Measurements from ENCODE around the gene SLC46A1. TPM values are rescaled to one million over a fixed set of nuclear protein-coding genes. Genes with fewer than 3 reads are reported as not detected.

The SLC46A1 gene
- total RNA-seq, 4 donors from 2014 or later, result 0.83 to 4.0 (median 1.6) TPM

- Histone ChIP-seq H3K36me3 (peaks cover 0 to 3% (median 0%) of the 10 kb centered on the region in 3 donors), H3K9me3 (no peaks in the 10 kb centered on the region), H3K4me1 (peaks cover 12 to 36% (median 17%) of the 10 kb centered on the region in 3 donors), H3K27me3 (peaks cover 0 to 10% (median 0%) of the 10 kb centered on the region in 4 donors), H3K27ac (peak within 1 kb of the TSS; percentile 30 to 80 (median 78)), H3K4me3 (peak within 1 kb of the TSS; percentile 38 to 69 (median 56))
- TF ChIP-seq POLR2A (IDR thresholded peaks at IDR 0.05) (no peak), CTCF (IDR thresholded peaks at IDR 0.05) (no peak)
- intact Hi-C loops (cut with DNase I), result no loop called here
- WGBS, 2 donors, result 0 to 3% methylated on average over 1 to 2 of the region's 8 CpGs
- no peak for DNase-seq
Observed at GRCh38 chr17:28370035-28370743, 35.8 kb downstream of the SLC46A1 start, which contains the start of gene VTN. Gene VTN (minus strand): TSS chr17:28370307. CDS start chr17:28370203, 104 bp downstream.

GRCh38 chr17:28369684-28370034, 36.4 kb downstream of the SLC46A1 start:
- Histone ChIP-seq H3K36me3 (peaks cover 0 to 8% (median 0%) of the 10 kb centered on the region in 3 donors), H3K4me1 (peaks cover 12 to 36% (median 17%) of the 10 kb centered on the region in 3 donors), H3K9me3 (no peaks in the 10 kb centered on the region), H3K27ac (peak overlapping the region in 2 of 4 donors; percentile 78 to 80), H3K4me3 (no peak overlapping the region), H3K27me3 (peaks cover 0 to 10% (median 0%) of the 10 kb centered on the region in 4 donors)
- no peak for TF ChIP-seq CTCF (IDR thresholded peaks at IDR 0.05)
- TF ChIP-seq POLR2A (IDR thresholded peaks at IDR 0.05), result no peak
- intact Hi-C loops (cut with DNase I), result no loop called here
- WGBS, 2 donors, result 52% methylated on average over 5 of the region's 10 CpGs; no CpG with 5 or more reads in 1 of the 2 donors
- no peak for DNase-seq

GRCh38 chr17:28368915-28369683, 36.9 kb downstream of the SLC46A1 start:
- peaks cover 0 to 14% (median 0%) of the 10 kb centered on the region in 3 donors for H3K36me3 ChIP-seq
- H3K4me3 ChIP-seq, result no peak overlapping the region
- peaks cover 0 to 10% (median 0%) of the 10 kb centered on the region in 4 donors for H3K27me3 ChIP-seq
- DNase-seq, result no peak
- 64 to 80% methylated on average over 2 to 5 of the region's 23 CpGs for WGBS, 2 donors
- no peaks in the 10 kb centered on the region for H3K9me3 ChIP-seq
- intact Hi-C loops (cut with DNase I), result no loop called here
- H3K27ac ChIP-seq, result no peak overlapping the region
- TF ChIP-seq POLR2A (IDR thresholded peaks at IDR 0.05), result no peak
- TF ChIP-seq CTCF (IDR thresholded peaks at IDR 0.05), result no peak
- peaks cover 12 to 36% (median 17%) of the 10 kb centered on the region in 3 donors for H3K4me1 ChIP-seq

GRCh38 chr17:28368306-28368831, 37.6 kb downstream of the SLC46A1 start:
- Histone ChIP-seq H3K9me3 (no peaks in the 10 kb centered on the region), H3K4me3 (no peak overlapping the region), H3K4me1 (peaks cover 12 to 32% (median 17%) of the 10 kb centered on the region in 3 donors), H3K27ac (no peak overlapping the region), H3K36me3 (peaks cover 0 to 21% (median 0%) of the 10 kb centered on the region in 3 donors), H3K27me3 (peaks cover 0 to 10% (median 0%) of the 10 kb centered on the region in 4 donors)
- intact Hi-C loops (cut with DNase I), result no loop called here
- DNase-seq, result no peak
- 65% methylated on average over 2 of the region's 5 CpGs; no CpG with 5 or more reads in 1 of the 2 donors for WGBS, 2 donors
- TF ChIP-seq POLR2A (IDR thresholded peaks at IDR 0.05) (no peak), CTCF (IDR thresholded peaks at IDR 0.05) (no peak)
